Activated CD4-positive, alpha-beta T cell treated with anti-CD3 and anti-CD28 coated beads for 36 hours (primary cell): ENCODE results near the gene PCDHA5. TPM values are rescaled to one million over a fixed set of nuclear protein-coding genes. Genes with fewer than 3 reads are reported as not detected.

Experiments
- ATAC-seq: fragments of 200-7000 bp; cut with Tn5 transposase; one replicate; pipeline ENCODE4 v1.10.0; 2021; ENCODE audit warnings: mild to moderate bottlenecking, moderate library complexity
- CTCF ChIA-PET: fragments of 350-600 bp; sonication (Branson Sonifier 250); formaldehyde crosslinking; loops from one replicate; lab custom pipeline; 2021; ENCODE audit warnings: antibody characterized with exemption; lab: Charles Lee
- POLR2A ChIA-PET: fragments of 350-600 bp; sonication (Branson Sonifier 250); formaldehyde crosslinking; loops from one replicate; lab custom pipeline; 2021; ENCODE audit warnings: antibody characterized with exemption, inconsistent platforms; lab: Charles Lee
- DNase-seq: peaks from one replicate; pipeline ENCODE4 v3.0.0-alpha.2; 2020
- H3K27ac Mint-ChIP-seq: one replicate; pipeline ENCODE4 v1.8.0; 2021; ENCODE audit warnings: mixed read lengths
- H3K27me3 Mint-ChIP-seq: one replicate; pipeline ENCODE4 v1.8.0; 2021; ENCODE audit warnings: mixed read lengths
- H3K36me3 Mint-ChIP-seq: one replicate; pipeline ENCODE4 v1.8.0; 2021; ENCODE audit warnings: low read depth, mixed read lengths
- H3K4me1 Mint-ChIP-seq: one replicate; pipeline ENCODE4 v1.8.0; 2021; ENCODE audit warnings: mixed read lengths
- H3K4me3 Mint-ChIP-seq: one replicate; pipeline ENCODE4 v1.8.0; 2021; ENCODE audit warnings: mild to moderate bottlenecking, moderate library complexity, mixed read lengths
- H3K9me3 Mint-ChIP-seq: one replicate; pipeline ENCODE4 v1.8.0; 2021; ENCODE audit warnings: low read depth, mixed read lengths
- intact Hi-C, 2 experiments: fragments of 100-400 bp; cut with DNase I in 1 of 2; cut with micrococcal nuclease in 1 of 2; formaldehyde crosslinking; loops; one replicate each; pipeline versions ENCODE4 v1.14.2 to v1.15.1; 2022 to 2024; cut with DNase I, micrococcal nuclease
- total RNA-seq, 2 experiments: library from RNA; stranded (reverse); gene quantifications; one replicate each; pipeline ENCODE4 v1.2.3, GENCODE V29; 2021

The PCDHA5 gene
- total RNA-seq, 2 experiments from 2014 or later: not detected

- H3K27ac Mint-ChIP-seq: no peak overlapping the region
- ATAC-seq (no peak), DNase-seq (no peak)
- no peak overlapping the region for H3K4me3 Mint-ChIP-seq
- peaks cover 21% of the 10 kb centered on the region for H3K9me3 Mint-ChIP-seq
- ChIA-PET CTCF (no interaction called here), POLR2A (no interaction called here)
- H3K36me3 Mint-ChIP-seq: peaks cover 4% of the 10 kb centered on the region
- intact Hi-C loops: loop anchor here in 1 of 2 experiments (5.0 to 10.0 kb wide), 3 partner anchors 38 to 534 kb away; partner anchors contain the start of genes PCDHA7, PCDHGA5, PCDHGA9 and PCDHGB6
- H3K4me1 Mint-ChIP-seq: no peaks in the 10 kb centered on the region
- H3K27me3 Mint-ChIP-seq: peaks cover 31% of the 10 kb centered on the region
These were observed 49.1 kb downstream of the PCDHA5 start for GRCh38 chr5:140870221-140871201.

Other genes with a start within 250 kb of the PCDHA5 start
- under 1 TPM; 0.26 to 0.43 TPM for gene CD14, start 188.4 kb upstream of the PCDHA5 start, total RNA-seq
- gene TMCO6, start 182.2 kb upstream of the PCDHA5 start, total RNA-seq: 10 to 100 TPM; 36.5 to 36.6 TPM
- gene NDUFA2, start 174.0 kb upstream of the PCDHA5 start, total RNA-seq: 10 to 100 TPM; 48.5 to 62.0 TPM
- 100 to 1,000 TPM in 1 of 2 experiments, 10 to 100 TPM in 1; 97.1 to 187 TPM for gene IK, start 173.8 kb upstream of the PCDHA5 start, total RNA-seq
- gene WDR55, start 156.7 kb upstream of the PCDHA5 start, total RNA-seq: 10 to 100 TPM; 25.9 to 31.7 TPM
- 1 to 10 TPM; 2.1 to 3.0 TPM for gene DND1, start 148.0 kb upstream of the PCDHA5 start, total RNA-seq
- gene HARS1, start 130.2 kb upstream of the PCDHA5 start, total RNA-seq: 10 to 100 TPM; 83.3 to 91.0 TPM
- gene HARS2, start 130.2 kb upstream of the PCDHA5 start, total RNA-seq: 10 to 100 TPM; 20.9 to 28.1 TPM
- gene ZMAT2, start 121.2 kb upstream of the PCDHA5 start, total RNA-seq: 10 to 100 TPM; 49.9 to 55.3 TPM
- not detected for gene PCDHA1, start 35.5 kb upstream of the PCDHA5 start, total RNA-seq
- not detected for gene PCDHA2, start 26.8 kb upstream of the PCDHA5 start, total RNA-seq
- not detected for gene PCDHA3, start 20.6 kb upstream of the PCDHA5 start, total RNA-seq
- gene PCDHA4, start 14.5 kb upstream of the PCDHA5 start, total RNA-seq: not detected
- not detected for gene PCDHA6, start 6.3 kb downstream of the PCDHA5 start, total RNA-seq
- gene PCDHA7, start 12.7 kb downstream of the PCDHA5 start, total RNA-seq: not detected
- gene PCDHA8, start 19.6 kb downstream of the PCDHA5 start, total RNA-seq: not detected
- not detected for gene PCDHA9, start 26.8 kb downstream of the PCDHA5 start, total RNA-seq
- gene PCDHA10, start 34.3 kb downstream of the PCDHA5 start, total RNA-seq: not detected
- not detected for gene PCDHA11, start 47.3 kb downstream of the PCDHA5 start, total RNA-seq
- not detected for gene PCDHA12, start 53.7 kb downstream of the PCDHA5 start, total RNA-seq
- gene PCDHA13, start 60.5 kb downstream of the PCDHA5 start, total RNA-seq: not detected
- not detected for gene PCDHAC1, start 104.7 kb downstream of the PCDHA5 start, total RNA-seq
- gene PCDHAC2, start 144.9 kb downstream of the PCDHA5 start, total RNA-seq: not detected
- not detected for gene PCDHB1, start 229.8 kb downstream of the PCDHA5 start, total RNA-seq